ENCODE results near the gene TENM3. TPM values are rescaled to one million over a fixed set of nuclear protein-coding genes. Genes with fewer than 3 reads are reported as not detected.

The TENM3 gene
- total and polyA plus RNA-seq, 10 of the 15 experiments (the other 5 are each of a cell fraction or from before 2014, with no cell fraction given), result 0.01 to 1.7 (median 0.08) TPM; not detected in 2

- TF ChIP-seq ZNF592 (IDR thresholded peaks at IDR 0.05) (no peak), ZNF217 (IDR thresholded peaks at IDR 0.05) (no peak), RBBP5 (conservative IDR thresholded peaks at IDR 0.05) (no peak), SPI1 (IDR thresholded peaks at IDR 0.05; ENCODE audit: borderline replicate concordance, insufficient read depth, low read depth, low read length) (no peak), SREBF1 (IDR thresholded peaks at IDR 0.05; ENCODE audit: low read length) (no peak), CEBPB (IDR thresholded peaks at IDR 0.05; ENCODE audit: borderline replicate concordance in 1 of 2, low read depth in 2 of 2, low read length in 2 of 2) (no peak), CTCF (IDR thresholded peaks at IDR 0.05 in 2 of 3, conservative IDR thresholded peaks at IDR 0.05 in 1 of 3; ENCODE audit: control insufficient read depth in 2 of 3, extremely low read depth in 1 of 3, insufficient read depth in 1 of 3, low read depth in 3 of 3, low read length in 3 of 3) (no peak), TAF1 (IDR thresholded peaks at IDR 0.05; ENCODE audit: borderline replicate concordance, low read depth, low read length) (no peak)
Observed at GRCh38 chr4:182795446-182796238, 552.4 kb downstream of the TENM3 start (continued).

Data from GM12878 (cell line).